Right lobe of liver (tissue), 4 donors: ENCODE measurements around the gene PCGF1.

Experiments
- CTCF ChIP-seq, 4 donors: fragments of 200-600 bp in 3 of 4; fragments of 450-650 bp in 1 of 4; IDR thresholded peaks; one replicate each; pipeline versions ENCODE4 v1.5.1 to v1.8.0; 2016 to 2022; ENCODE audit warnings: antibody characterized with exemption in 4 of 4, mild to moderate bottlenecking in 2 of 4
- POLR2A ChIP-seq: fragments of 450-650 bp; IDR thresholded peaks from one replicate; pipeline ENCODE4 v1.6.1; 2017; ENCODE audit warnings: antibody characterized with exemption, mild to moderate bottlenecking
- donor health status: DM: no; HTN: no; CAD: no.
- donor health status: DM: no; HTN: no; CAD: no.
- donor health status: DM: no; HTN: yes; CAD: no.

GRCh38 chr2:74556831-74557370 is 49.4 kb upstream of the PCGF1 start:
- TF ChIP-seq POLR2A = no peak
- no peak for TF ChIP-seq CTCF (IDR thresholded peaks at IDR 0.05)
